COLO829 (cell line): ENCODE measurements around the gene DLG2.
"Not testable (repeated sequence)": the region's sequence is repeated elsewhere in the genome, so short reads cannot be mapped to it uniquely, and the experiment has no call there.

Source experiments
- DNase-seq: peaks from one replicate; pipeline ENCODE4 v3.0.0; 2012; ENCODE audit warnings: low spot score

Gene DLG2

GRCh38 chr11:83443880-83444279 lies 2183.3 kb downstream of the DLG2 start:
- DNase-seq = not testable (repeated sequence)

DNA sequence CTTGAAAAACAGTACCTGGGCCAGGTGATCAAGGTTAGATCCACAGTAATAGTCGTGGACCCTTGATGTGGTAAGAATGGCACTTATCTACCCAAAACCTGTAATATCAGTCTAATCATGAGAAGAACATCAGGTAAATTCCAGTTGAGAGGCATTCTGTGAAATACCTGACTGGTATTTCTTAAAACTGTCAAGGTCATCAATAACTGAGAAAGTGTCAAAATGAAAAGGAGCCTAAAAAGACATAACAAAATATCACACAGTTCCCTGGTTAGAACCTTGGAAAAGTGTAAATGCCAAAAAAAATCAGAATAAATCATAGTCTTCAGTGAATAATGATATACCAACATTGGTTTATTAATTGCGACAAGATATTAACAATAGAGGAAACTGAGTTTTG lies 2185.5 kb downstream of the DLG2 start:
- DNase-seq = no peak

GRCh38 chr11:83441171-83441570 lies 2186.0 kb downstream of the DLG2 start:
- DNase-seq = no peak

GRCh38 chr11:83438438-83438837 lies 2188.7 kb downstream of the DLG2 start:
- no peak for DNase-seq

DNA sequence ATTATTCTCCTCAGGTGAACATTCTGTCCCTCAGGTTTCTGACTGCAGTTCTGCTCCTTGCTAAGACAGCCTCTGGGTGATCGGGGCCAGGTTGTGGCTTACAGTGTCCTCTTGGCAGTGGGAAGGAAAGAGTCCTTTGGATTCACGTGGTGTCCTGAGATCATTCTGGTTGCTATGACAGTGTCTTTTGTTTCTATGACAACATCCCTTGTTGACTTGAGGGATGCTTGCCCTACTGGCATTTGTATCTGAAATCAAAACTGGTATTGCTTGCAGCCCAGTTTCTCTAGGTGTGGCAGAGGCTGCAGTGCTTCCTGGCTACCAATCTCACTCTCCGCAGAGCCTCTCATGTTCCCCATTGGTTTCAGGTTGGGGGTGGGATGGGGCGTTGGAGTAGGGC lies 2189.2 kb downstream of the DLG2 start:
- no peak for DNase-seq

- no peak for DNase-seq
Measured at GRCh38 chr11:83436855-83437254, 2190.3 kb downstream of the DLG2 start.

DNA sequence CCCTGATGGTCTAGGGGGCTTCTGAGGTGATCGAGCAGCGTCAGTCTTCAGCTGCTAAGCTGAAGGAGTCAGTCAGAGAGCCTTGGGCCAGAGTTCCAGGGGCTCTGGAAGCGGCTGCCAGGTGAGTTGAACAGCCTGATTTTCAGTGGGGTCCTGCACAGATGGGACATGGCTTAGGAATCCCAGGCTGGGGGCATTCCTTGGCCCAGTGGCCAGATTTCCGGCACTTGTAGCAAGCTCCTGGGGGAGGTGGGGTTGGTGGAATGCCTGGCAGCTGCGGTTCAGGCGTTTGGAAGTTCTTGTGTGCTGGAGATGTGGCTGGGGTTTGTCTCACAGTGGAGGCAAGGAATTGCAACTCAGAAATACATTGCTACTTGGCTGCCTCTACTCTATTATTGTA lies 2192.3 kb downstream of the DLG2 start:
- DNase-seq = not testable (repeated sequence)

GRCh38 chr11:83427943-83428342 lies 2199.2 kb downstream of the DLG2 start:
- DNase-seq = no peak

GRCh38 chr11:83427501-83427900 lies 2199.6 kb downstream of the DLG2 start:
- DNase-seq = no peak

DNA sequence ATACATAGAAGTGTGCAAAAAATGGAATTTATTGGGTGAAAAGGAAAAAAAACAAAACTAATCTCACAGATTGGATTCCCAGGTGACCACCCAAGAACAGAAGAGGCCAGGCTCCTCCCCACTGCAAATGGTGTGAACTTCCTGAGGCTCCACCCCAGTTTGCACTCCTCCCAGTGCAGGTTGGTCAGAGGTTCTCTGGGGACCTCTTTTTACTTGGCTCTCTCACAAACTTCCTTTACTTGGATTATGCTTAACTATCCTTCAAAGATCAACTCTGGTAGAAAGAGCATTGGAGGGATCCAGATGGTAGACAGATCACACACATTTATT lies 2202.0 kb downstream of the DLG2 start:
- no peak for DNase-seq

- no peak for DNase-seq
Measured at GRCh38 chr11:83424376-83425136, 2202.6 kb downstream of the DLG2 start.

GRCh38 chr11:83422641-83423040 lies 2204.5 kb downstream of the DLG2 start:
- DNase-seq = not testable (repeated sequence)

- no peak for DNase-seq
Measured at GRCh38 chr11:83410605-83411565, 2216.3 kb downstream of the DLG2 start.

GRCh38 chr11:83409891-83410290 lies 2217.3 kb downstream of the DLG2 start:
- DNase-seq = no peak

- no peak for DNase-seq
Measured at GRCh38 chr11:83409476-83409875, 2217.7 kb downstream of the DLG2 start.

GRCh38 chr11:83408946-83409345 lies 2218.2 kb downstream of the DLG2 start:
- no peak for DNase-seq
